Measurements from ENCODE around the gene WRNIP1.
"Not testable (repeated sequence)": the region's sequence is repeated elsewhere in the genome, so short reads cannot be mapped to it uniquely, and the experiment has no call there.

The WRNIP1 gene

GRCh38 chr6:2797564-2798031 is 32.4 kb downstream of the WRNIP1 start:
- DNase-seq (ENCODE audit: low read depth) = no peak
- no peak overlapping the region for H3K4me3 ChIP-seq (ENCODE audit: low read length)
- no peak for TF ChIP-seq CTCF (conservative IDR thresholded peaks at IDR 0.05; ENCODE audit: low read depth, low read length)

- TF ChIP-seq CTCF (conservative IDR thresholded peaks at IDR 0.05; ENCODE audit: low read depth, low read length) = no peak
- no peak for DNase-seq (ENCODE audit: low read depth)
- no peak overlapping the region for H3K4me3 ChIP-seq (ENCODE audit: low read length)
These were observed 33.5 kb downstream of the WRNIP1 start for GRCh38 chr6:2798586-2799134.

GRCh38 chr6:2799936-2800527 is 34.8 kb downstream of the WRNIP1 start:
- DNase-seq (ENCODE audit: low read depth) = peak; percentile 53
- no peak for TF ChIP-seq CTCF (conservative IDR thresholded peaks at IDR 0.05; ENCODE audit: low read depth, low read length)

GRCh38 chr6:2800552-2801316 is 35.5 kb downstream of the WRNIP1 start:
- H3K4me3 ChIP-seq (ENCODE audit: low read length) = no peak overlapping the region
- TF ChIP-seq CTCF (conservative IDR thresholded peaks at IDR 0.05; ENCODE audit: low read depth, low read length) = no peak
- DNase-seq (ENCODE audit: low read depth) = no peak

More at GRCh38 chr6:2799936-2800527, 34.8 kb downstream of the WRNIP1 start:
- H3K4me3 ChIP-seq (ENCODE audit: low read length) = no peak overlapping the region

GRCh38 chr6:2801687-2802086 is 36.5 kb downstream of the WRNIP1 start:
- H3K4me3 ChIP-seq (ENCODE audit: low read length); DNase-seq (ENCODE audit: low read depth): not testable (repeated sequence)

- TF ChIP-seq CTCF (conservative IDR thresholded peaks at IDR 0.05; ENCODE audit: low read depth, low read length) = no peak
- no peak overlapping the region for H3K4me3 ChIP-seq (ENCODE audit: low read length)
- no peak for DNase-seq (ENCODE audit: low read depth)
These were observed 37.4 kb downstream of the WRNIP1 start for GRCh38 chr6:2802521-2803060.

GRCh38 chr6:2803731-2804429 is 38.7 kb downstream of the WRNIP1 start:
- no peak overlapping the region for H3K4me3 ChIP-seq (ENCODE audit: low read length)
- no peak for TF ChIP-seq CTCF (conservative IDR thresholded peaks at IDR 0.05; ENCODE audit: low read depth, low read length)
- DNase-seq (ENCODE audit: low read depth) = no peak

All from retinal pigment epithelial cell (primary cell).